Germinal center (tissue), 1 donor: ENCODE measurements around the gene GPR137.
"Not testable (repeated sequence)": the region's sequence is repeated elsewhere in the genome, so short reads cannot be mapped to it uniquely, and the experiment has no call there.

ENCODE experiments used
- DNase-seq: peaks from one replicate; pipeline ENCODE4 v3.0.0; 2012; ENCODE audit warnings: mixed read lengths, low spot score

Gene GPR137

GRCh38 chr11:64303109-64304031 is 17.7 kb downstream of the GPR137 start:
- no peak for DNase-seq

GRCh38 chr11:64304032-64304315 is 18.3 kb downstream of the GPR137 start:
- no peak for DNase-seq

DNA sequence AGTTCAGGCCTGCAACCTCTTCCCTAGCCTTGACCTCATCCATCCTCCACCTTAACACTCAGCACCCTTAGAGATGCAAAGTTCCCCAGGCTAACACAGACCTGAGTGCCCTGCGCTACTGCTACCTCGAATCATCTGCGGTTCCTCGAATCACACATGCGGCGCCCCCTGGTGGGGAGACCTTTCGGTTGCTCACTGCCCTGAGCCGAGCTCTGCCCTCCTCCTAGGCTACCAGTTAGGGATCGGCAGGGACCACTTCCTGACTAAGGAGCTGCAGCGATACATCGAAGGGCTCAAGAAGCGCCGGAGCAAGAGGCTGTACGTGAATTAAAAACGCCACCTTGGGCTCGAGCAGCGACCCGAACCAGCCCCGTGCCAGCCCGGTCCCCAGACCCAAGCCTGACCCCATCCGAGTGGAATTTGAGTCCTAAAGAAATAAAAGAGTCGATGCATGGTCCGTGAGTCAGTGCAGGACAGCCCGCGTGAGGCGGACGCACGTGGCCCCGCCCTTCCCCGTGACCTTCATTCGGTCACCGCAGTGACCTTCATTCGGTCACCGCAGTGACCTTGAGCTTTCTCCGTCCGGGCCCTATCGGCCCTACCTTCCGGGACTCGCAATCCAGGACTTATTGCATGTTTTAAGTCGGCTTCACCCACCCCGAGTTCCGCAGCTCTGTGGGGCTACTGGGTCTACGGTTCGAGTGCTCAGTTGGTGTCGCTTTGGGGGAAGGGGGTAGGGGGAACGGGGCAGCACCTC is 18.8 kb downstream of the GPR137 start:
- peak; percentile 86 for DNase-seq

GRCh38 chr11:64305075-64305690 is 19.5 kb downstream of the GPR137 start, which contains the start of gene ESRRA:
Gene ESRRA (plus strand): TSS chr11:64305524. CDS start chr11:64307180, 1,656 bp downstream.
- peak; percentile 99 for DNase-seq

GRCh38 chr11:64305691-64306562 is 20.3 kb downstream of the GPR137 start:
- DNase-seq: peak; percentile 32

DNA sequence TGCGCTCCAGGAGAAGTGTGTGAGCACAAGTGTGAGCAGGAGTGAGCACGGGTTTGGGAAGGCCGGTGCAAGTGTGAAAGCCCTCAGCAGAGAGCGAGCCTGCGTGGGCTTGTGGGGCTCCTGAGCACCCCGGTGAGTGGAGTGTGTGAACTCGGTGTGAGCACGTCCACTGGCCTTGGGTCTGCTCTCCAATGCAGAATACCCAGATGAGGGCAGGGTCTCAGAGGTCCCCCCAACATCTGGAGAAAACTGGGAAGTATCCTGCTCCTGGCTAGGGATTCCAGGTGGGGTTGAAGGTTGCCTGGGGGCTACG is 20.9 kb downstream of the GPR137 start:
- no peak for DNase-seq

- no peak for DNase-seq
Measured at GRCh38 chr11:64306876-64307622, 21.4 kb downstream of the GPR137 start.

GRCh38 chr11:64307795-64308194 is 22.1 kb downstream of the GPR137 start:
- not testable (repeated sequence) for DNase-seq

DNA sequence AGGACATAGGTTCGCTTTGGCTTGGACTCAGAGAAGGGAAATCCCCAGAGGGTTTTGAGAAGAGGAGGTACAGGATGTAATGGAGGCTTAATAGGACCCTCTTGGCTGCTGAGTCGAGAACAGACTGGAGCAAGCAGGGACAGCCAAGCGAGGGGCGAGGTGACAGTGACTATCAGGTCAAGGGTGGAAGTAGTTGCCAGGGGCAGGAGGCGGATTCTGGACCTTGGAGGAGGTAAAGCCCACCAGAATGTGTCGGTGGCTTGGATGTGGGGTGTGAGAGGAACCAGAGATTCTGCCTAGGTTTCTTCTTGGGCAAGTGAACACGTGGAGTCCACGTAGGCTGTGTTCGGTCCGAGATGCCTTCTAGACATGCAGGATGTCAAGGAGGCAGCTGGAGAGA is 27.3 kb downstream of the GPR137 start:
- no peak for DNase-seq

DNA sequence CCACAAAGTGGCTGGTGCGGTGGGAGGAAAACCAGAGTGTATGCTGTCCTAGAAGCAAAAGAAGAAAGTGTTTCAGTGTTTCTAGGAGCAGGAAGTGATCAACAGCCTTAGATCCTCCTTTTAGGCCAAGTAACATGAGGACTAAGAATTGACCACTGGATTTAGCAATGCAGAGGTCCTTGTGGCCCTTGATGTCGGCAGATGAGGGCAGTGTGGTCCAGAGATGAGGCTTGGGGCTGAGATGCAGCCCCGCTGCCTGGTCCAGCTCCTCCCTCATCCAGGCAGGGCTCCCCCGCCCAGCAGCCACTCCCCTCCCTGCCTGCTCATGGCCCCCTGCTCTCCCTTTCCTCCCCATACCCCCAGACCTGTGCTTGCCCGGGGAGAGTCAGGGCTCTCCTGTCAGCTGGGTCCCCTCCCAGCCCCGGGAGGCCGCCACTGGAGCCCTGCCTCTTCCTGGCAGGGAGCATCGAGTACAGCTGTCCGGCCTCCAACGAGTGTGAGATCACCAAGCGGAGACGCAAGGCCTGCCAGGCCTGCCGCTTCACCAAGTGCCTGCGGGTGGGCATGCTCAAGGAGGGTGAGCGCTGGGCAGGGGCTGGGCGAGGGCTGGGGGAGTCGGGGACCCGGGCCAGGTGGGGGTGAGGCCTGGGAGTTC is 28.0 kb downstream of the GPR137 start:
- DNase-seq: no peak

- DNase-seq: no peak
Measured at GRCh38 chr11:64314146-64314804, 28.6 kb downstream of the GPR137 start.

GRCh38 chr11:64314805-64315561 is 29.3 kb downstream of the GPR137 start:
- DNase-seq: no peak

DNA sequence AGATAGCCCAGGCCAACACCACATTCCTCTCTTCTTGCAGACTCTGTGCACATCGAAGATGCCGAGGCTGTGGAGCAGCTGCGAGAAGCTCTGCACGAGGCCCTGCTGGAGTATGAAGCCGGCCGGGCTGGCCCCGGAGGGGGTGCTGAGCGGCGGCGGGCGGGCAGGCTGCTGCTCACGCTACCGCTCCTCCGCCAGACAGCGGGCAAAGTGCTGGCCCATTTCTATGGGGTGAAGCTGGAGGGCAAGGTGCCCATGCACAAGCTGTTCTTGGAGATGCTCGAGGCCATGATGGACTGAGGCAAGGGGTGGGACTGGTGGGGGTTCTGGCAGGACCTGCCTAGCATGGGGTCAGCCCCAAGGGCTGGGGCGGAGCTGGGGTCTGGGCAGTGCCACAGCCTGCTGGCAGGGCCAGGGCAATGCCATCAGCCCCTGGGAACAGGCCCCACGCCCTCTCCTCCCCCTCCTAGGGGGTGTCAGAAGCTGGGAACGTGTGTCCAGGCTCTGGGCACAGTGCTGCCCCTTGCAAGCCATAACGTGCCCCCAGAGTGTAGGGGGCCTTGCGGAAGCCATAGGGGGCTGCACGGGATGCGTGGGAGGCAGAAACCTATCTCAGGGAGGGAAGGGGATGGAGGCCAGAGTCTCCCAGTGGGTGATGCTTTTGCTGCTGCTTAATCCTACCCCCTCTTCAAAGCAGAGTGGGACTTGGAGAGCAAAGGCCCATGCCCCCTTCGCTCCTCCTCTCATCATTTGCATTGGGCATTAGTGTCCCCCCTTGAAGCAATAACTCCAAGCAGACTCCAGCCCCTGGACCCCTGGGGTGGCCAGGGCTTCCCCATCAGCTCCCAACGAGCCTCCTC is 30.2 kb downstream of the GPR137 start:
- DNase-seq: not testable (repeated sequence)

DNA sequence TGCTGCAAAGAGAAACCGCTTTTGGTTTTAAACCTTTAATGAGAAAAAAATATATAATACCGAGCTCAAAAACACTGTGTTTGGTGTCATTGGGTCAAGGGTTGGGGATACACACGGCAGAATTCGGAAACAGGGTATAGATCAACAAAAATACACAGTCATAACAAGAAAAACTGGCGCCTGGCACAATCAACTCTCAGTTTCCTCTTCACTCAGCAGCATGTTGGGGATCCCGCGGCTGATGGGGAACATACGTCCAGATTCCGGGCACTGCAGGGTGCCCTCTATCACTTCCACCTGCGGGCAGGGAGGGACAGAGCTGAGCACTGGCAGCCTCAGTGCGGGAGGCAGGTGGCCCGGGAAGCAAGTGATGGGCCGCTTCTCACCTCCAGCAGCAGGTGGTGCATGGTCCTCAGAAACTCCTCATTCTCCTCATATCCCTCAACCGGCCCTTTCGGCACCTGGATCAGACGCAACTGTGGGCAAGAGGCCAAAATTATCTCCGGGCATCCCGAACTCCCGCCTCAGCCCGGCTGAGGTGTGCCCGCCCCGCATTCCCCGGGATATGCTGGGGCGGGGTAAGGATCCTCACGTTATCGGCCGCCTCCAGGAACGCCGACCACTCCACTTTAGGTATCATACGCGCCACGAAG is 31.1 kb downstream of the GPR137 start:
- no peak for DNase-seq

DNA sequence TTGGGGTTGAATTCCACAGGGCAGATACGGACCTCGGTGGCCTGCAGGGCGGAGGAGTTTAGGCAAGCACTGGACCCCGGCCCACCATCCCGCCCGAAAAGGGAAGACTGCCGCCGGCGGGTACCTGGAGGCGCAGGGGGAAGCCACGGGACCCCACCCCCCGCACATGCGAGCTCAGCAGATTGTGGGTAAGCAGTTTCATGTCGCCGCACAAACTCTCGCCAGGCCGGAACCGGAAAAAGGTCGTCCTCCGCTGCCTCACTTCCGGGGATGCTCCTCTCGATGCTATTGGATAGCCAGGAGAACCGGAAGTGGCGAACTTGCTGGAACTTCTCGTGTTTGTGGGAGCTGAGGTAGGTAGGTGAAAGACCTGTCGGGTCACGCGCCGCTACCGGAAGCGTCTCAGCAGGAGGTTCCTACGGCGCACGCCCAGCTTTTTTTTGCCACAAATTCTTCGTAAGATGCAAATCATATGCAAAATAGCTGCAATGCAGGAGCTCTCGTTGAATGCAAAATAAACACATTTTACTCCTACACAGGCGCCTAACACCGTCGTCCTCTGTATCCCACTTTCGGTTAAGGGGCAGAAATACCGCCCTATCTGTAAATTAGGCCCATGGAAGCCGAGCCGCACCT is 31.8 kb downstream of the GPR137 start, which contains the start of gene TRMT112:
TRMT112 (minus strand) TSS at position 235 of the 636 bp plus-strand sequence; CDS start at position 202, 33 bp downstream.
- DNase-seq: peak; percentile 87

DNA sequence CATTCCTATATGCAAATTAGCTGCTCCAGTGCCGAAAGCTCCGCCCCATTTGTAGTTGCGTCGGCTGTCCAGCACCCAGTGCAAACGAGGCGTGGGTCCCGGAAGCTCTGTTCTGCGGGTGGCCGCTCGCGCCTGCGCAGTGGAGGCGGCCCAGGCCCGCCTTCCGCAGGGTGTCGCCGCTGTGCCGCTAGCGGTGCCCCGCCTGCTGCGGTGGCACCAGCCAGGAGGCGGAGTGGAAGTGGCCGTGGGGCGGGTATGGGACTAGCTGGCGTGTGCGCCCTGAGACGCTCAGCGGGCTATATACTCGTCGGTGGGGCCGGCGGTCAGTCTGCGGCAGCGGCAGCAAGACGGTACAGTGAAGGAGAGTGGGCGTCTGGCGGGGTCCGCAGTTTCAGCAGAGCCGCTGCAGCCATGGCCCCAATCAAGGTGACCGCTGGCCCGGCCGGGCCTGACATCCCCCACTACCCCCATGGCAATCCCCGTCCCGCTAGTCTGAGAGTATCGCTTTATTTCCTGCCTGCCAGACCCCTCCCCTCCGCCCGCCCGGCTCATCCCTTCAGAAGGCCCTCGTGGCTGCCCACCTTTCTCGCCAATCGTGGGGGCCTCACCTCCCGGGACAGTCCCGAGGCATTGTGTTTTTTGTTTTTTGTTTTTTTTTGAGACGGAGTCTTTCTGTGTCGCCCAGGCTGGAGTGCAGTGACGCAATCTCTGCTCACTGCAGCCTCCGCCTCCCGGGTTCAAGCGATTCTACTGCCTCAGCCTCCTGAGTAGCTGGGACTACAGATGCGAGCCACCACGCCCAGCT is 32.5 kb downstream of the GPR137 start, which contains the start of gene PRDX5:
PRDX5 (plus strand) TSS at position 161 of the 805 bp plus-strand sequence; CDS start at position 256, 95 bp downstream.
- DNase-seq: peak; percentile 95
